Globus pallidus (tissue), 1 donor: ENCODE measurements around the gene HMCN2.
"Not testable (repeated sequence)": the region's sequence is repeated elsewhere in the genome, so short reads cannot be mapped to it uniquely, and the experiment has no call there.

ENCODE experiments used
- DNase-seq: peaks from one replicate; pipeline ENCODE4 v3.0.0-alpha.2; 2015; ENCODE audit warnings: low spot score

Gene HMCN2

GRCh38 chr9:130330202-130330862 lies 64.8 kb downstream of the HMCN2 start:
- no peak for DNase-seq

- DNase-seq: no peak
Measured at GRCh38 chr9:130331061-130331460, 65.5 kb downstream of the HMCN2 start.

DNA sequence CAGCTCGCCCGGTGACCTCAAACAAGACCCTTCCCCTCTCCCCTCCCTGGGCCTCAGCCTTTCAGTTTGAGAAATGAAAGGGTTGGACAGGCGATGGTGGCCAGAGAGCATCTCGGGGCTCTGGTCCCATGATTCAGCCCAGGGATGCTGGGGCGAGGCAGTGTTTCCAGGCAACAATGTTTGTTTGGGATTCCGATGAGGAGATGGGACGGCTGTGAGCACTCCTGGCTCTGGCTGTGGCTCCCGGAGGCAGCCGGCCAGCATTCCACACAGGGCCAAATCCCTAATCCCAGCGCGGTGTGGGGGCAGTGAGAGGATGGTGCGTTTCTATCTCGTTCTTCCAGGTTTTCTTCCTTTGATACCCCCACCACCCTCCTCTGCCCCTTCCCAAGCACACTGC lies 66.0 kb downstream of the HMCN2 start:
- no peak for DNase-seq

DNA sequence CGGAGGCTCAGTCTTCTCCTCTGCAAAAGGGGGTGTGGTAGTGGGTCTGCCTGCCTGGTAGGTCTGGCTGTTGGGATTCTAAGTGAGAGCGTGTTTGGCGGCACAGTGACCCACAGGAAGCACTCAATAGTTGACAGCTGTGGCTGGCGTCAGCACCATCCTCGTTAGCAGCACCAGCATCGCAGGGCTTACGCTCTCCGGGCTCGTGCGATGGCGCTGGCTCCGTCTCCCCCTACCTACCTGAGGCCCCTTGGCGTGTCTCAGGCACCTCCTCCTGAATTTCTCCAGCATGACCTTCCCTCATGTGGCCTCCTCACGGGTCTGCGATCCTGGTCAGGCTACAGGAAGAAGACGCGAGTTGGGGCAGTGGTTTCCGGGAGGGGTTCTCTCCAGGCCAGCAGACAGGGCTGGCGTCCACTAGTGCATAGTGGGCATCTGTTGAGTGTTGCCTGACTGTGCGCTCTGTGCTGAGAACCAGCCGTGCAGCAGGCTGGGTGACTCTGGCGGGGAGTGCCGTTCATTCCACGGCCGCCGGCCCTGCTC lies 66.9 kb downstream of the HMCN2 start:
- DNase-seq: no peak

- no peak for DNase-seq
Measured at GRCh38 chr9:130333041-130333711, 67.6 kb downstream of the HMCN2 start.

DNA sequence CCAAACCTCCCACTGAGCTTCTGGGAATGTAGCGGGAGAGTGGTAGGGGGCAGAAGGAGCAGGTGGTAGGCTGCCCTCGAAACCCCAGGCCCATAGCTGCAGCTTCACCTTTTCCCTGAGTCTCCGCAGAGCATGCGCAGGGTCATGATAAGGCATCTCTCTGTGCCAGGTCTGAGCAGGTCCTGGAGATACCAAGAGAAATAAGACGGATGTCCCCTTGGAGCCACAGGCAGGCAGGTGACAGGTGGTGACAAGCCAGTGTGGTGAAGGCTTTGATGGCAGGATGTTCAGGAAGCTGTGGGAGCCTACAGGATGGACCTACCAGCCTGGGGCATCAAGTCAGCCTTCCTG lies 68.1 kb downstream of the HMCN2 start:
- no peak for DNase-seq

- DNase-seq: no peak
Measured at GRCh38 chr9:130334915-130335314, 69.4 kb downstream of the HMCN2 start.

DNA sequence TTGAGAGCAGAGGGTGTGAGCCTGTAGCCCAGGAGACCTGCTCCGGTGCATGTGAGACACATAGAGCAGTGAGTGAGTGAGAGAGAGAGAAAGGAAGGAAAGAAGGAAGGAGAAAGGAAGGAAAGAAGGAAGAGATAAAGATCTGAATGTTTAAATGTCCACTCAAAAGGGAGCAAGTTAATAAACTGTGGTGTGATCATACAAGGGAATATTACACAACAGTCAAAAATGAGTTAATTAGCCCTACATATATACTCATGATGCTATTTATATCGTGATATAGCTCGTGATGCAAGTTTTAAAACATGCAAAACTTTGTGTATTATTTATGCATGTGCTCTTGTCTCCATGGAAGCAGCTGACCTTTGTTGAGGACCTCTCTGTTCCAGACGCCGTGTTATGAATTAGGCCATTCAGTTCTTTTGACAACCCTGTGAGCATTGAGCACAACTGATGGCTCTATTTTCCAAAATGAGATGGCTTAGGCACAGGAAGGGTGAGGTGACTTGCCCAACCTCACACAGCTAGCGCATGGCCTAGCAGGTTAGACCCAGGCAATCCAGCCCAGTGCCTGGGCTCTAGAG lies 70.6 kb downstream of the HMCN2 start:
- DNase-seq: no peak

DNA sequence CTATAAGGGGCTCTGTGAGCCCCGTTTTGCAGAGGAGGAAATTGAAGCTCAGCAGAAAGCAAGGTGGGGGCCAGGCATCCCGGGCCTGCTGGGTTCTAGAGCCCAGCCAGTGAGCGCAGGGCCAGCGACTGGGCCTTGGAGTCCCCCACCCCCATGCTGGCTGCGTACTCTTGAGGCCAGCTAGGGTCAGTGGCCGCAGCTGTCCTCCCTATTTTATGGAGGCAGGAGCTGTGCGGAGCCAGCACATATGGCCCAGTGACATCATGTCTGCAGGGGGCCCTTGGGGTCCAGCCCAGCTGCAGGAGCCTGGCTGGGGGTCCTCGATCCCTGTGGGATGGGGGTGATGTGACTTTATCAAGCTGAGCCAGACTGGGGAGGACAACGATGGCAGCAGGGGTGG lies 71.3 kb downstream of the HMCN2 start:
- DNase-seq: no peak

GRCh38 chr9:130337318-130337717 lies 71.8 kb downstream of the HMCN2 start:
- DNase-seq: no peak

GRCh38 chr9:130337784-130338380 lies 72.3 kb downstream of the HMCN2 start:
- no peak for DNase-seq

- DNase-seq: not testable (repeated sequence)
Measured at GRCh38 chr9:130338891-130339290, 73.3 kb downstream of the HMCN2 start.

- no peak for DNase-seq
Measured at GRCh38 chr9:130339306-130339705, 73.7 kb downstream of the HMCN2 start.

- no peak for DNase-seq
Measured at GRCh38 chr9:130340011-130340410, 74.5 kb downstream of the HMCN2 start.

DNA sequence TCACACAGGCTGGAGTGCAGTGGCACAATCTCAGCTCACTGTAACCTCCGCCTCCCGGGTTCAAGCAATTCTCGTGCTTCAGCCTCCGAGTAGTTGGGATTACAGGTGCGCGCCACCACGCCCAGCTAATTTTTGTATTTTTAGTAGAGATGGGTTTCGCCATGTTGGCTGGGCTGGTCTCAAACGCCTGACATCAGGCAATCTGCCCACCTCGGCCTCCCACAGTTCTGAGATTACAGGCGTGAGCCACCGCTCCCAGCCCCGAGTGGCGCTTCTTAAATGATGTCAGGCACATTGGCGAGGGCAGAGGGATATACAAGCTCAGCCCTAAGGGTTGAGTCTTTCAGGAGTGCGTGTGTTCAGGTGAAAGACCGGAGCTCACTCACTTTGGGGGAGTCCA lies 75.0 kb downstream of the HMCN2 start:
- DNase-seq: not testable (repeated sequence)

DNA sequence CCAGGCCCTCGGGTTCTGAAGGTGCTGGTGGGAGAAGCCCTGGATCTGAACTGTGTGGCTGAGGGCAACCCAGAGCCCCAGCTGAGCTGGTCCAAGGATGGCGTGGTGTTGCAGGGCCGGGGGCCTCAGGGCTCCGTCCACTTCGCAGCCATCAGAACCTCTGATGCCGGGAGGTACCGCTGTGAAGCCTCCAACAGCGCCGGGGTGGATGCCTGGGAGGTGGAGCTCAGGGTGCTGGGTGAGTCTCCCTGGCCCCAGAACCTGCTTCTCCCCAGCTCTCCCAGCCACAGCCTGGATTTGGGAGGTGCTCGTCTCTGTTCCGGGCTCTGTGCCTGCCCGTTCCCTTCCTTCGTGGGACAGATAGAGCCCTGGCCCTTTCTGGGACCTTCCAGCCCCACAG lies 75.6 kb downstream of the HMCN2 start:
- DNase-seq: no peak

DNA sequence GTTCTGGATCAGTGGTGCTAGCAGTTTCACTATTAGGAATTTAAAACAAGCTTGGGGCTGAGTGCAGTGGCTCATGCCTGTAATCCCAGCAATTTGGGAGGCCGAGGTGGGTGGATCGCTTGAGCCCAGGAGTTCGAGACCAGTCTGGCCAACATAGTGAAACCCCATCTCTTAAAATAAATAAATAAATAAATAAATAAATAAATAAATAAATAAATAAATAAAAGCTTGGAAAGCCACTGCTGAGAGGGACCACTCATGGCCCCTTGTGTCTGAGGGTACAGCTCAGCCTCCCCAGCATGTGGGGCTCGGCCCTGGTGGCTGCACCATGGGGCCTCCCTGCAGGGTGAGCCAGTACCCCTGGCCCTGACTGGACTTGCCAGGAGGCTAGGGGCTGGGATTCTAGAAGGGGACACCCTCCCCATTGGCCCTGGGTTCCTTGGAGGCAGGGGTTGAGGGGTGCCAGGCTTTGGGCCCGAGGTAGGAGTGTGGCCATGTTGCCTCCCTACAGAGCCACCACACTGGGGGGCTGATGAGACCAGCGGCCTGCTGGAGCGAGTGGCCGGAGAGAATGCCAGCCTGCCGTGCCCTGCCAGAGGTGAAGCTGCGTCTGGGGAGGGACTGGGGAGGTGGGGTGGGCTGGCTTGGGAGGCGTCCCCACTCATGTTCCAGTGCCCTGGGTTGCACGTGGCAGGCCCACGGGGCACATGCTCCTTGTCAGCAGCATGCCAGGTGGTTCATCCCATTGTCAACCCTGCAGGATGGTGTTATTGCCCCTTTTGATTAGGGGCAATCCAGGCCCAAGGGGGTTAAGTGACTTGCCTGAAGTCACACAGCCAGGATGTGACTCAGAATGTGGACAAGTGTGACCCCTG lies 76.5 kb downstream of the HMCN2 start:
- no peak for DNase-seq

DNA sequence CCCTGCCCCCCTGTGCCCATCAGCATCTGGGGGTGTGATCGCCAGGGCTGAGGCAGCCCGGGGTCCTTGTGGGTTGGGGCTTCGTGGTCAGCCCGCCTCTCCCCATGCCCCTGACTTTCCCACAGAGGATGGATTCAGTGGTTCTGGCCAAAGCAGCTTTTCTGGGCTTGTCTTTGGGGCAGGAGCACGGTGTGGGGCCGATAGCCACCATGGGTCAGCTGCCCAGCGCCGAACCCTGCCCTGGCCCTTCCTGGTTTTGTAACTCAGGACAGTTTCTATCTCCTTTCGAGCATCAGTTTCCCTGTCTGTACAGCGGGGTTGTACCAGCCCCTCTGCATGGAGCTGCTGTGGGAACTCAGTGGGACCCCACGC lies 77.1 kb downstream of the HMCN2 start:
- DNase-seq: no peak

DNA sequence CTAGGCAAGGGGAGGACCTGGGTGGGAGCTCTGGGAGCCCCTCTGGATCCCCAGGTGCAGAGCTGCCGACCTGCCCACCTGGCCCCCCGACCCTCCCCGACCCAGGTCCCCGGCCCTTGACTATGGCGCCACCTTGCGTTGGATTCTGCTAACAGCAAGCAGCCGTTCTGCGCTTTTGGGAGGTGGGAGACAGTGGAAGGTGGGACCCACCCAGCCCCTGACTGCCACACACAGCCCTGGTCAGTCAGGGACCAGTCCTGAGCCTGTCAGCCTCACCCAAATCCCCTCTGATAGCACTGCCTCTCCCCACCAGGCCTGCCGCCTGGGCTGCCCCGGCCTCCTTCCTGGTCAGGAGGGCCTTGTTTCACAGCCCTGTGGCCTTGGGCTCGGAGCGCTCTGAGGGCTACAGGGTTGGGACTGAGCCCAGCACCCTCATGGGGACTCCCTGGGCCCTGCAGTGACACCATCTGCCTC lies 77.9 kb downstream of the HMCN2 start:
- no peak for DNase-seq

- no peak for DNase-seq
Measured at GRCh38 chr9:130344366-130344765, 78.8 kb downstream of the HMCN2 start.

GRCh38 chr9:130345009-130345896 lies 79.7 kb downstream of the HMCN2 start:
- no peak for DNase-seq
